H1 (cell line): Measurements from ENCODE around the gene LVRN. TPM values are rescaled to one million over a fixed set of nuclear protein-coding genes. Genes with fewer than 3 reads are reported as not detected.

Experiments
- CEBPB ChIP-seq: IDR thresholded peaks from 2 replicates; pipeline ENCODE4 v1.6.1; 2012; ENCODE audit warnings: low read depth, low read length
- HDAC6 ChIP-seq: IDR thresholded peaks from one replicate; pipeline ENCODE4 v1.7.1; 2012; ENCODE audit warnings: low read depth, mild to moderate bottlenecking, inconsistent platforms, low read length, moderate library complexity
- POLR2A ChIP-seq, 2 experiments: IDR thresholded peaks; 1 replicate in 1 of 2; 2 replicates in 1 of 2; pipeline ENCODE4 v1.6.1; 2011; ENCODE audit warnings: low read depth in 2 of 2, low read length in 2 of 2, mild to moderate bottlenecking in 2 of 2; ENCODE audit errors: control extremely low read depth in 1 of 2
- RFX5 ChIP-seq: IDR thresholded peaks from 2 replicates; pipeline ENCODE4 v1.6.1; 2011; ENCODE audit warnings: low read depth, low read length, improper control_type of control experiment, borderline replicate concordance
- SP2 ChIP-seq: IDR thresholded peaks from 2 replicates; pipeline ENCODE4 v1.6.1; 2012; ENCODE audit warnings: mild to moderate bottlenecking, low read length, inconsistent platforms
- YY1 ChIP-seq: IDR thresholded peaks from 2 replicates; pipeline ENCODE4 v1.6.1; 2011; ENCODE audit warnings: low read depth, mild to moderate bottlenecking, low read length
- polyA plus RNA-seq, 7 experiments: library from polyadenylated mRNA; depleted of rRNA in 3 of 7; stranded (reverse) in 5 of 7; unstranded in 2 of 7; fragments of >200 nt in 5 of 7; fragments of 200-250 nt in 2 of 7; gene quantifications; 1 replicate in 5 of 7; 2 replicates in 1 of 7; 4 replicates in 1 of 7; pipeline versions ENCODE4 v1.2.1 to v1.2.3, GENCODE V29; 2011 to 2013; ENCODE audit warnings: missing spikeins in 2 of 7, mixed read lengths in 2 of 7
- total RNA-seq: library from RNA; stranded (reverse); fragmentation: NEBNext Ultra II Directional; extraction: Animal tissue kit (Norgen Biotek cat#: 25700); gene quantifications from 2 replicates; pipeline ENCODE4 v1.2.1, GENCODE V29; 2021

Gene LVRN
- total and polyA plus RNA-seq, 2 of the 8 experiments (the other 6 are each of a cell fraction or from before 2014, with no cell fraction given): 0.08 to 0.09 TPM

DNA sequence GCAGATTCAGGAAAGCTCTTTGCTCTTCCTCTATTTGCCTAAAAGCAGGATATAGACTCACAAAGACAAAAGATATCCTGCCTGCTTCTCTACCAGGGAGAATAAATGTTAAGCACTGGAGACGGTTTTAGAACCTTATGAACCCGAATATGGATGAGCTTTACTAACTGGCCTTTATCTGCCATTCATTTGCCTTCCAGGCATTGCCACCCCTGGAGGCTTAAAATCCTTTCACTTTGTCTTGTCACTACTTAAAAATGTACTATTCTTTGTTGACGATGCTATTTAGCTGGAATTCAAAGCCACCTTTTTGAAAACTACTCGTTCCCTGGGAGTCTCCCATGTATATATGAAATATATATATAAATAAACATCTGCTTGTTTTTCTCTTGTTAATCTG is 23.2 kb upstream of the LVRN start (continued):
- no peak for TF ChIP-seq RFX5
- no peak for TF ChIP-seq POLR2A (IDR thresholded peaks at IDR 0.05; ENCODE audit: control extremely low read depth in 1 of 2, low read depth in 2 of 2, low read length in 2 of 2)
- TF ChIP-seq SP2: no peak
- no peak for TF ChIP-seq CEBPB
- no peak for TF ChIP-seq HDAC6
- TF ChIP-seq YY1: no peak
